Measurements from ENCODE around the gene DARS2. TPM values are rescaled to one million over a fixed set of nuclear protein-coding genes. Genes with fewer than 3 reads are reported as not detected.

The DARS2 gene
- total and polyA plus RNA-seq, 10 of the 15 experiments (the other 5 are each of a cell fraction or from before 2014, with no cell fraction given): 23.9 to 69.7 (median 37.3) TPM

- TF ChIP-seq EZH2 (IDR thresholded peaks at IDR 0.05; ENCODE audit: borderline replicate concordance, control insufficient read depth, low read depth, low read length) (no peak), ATF2 (IDR thresholded peaks at IDR 0.05; ENCODE audit: low read length) (no peak; the same call in 1 of the 2 replicates), NR2C1 (IDR thresholded peaks at IDR 0.05) (peak; percentile 91), ASH2L (IDR thresholded peaks at IDR 0.05; ENCODE audit: borderline replicate concordance, low read depth) (no peak), NFXL1 (IDR thresholded peaks at IDR 0.05; ENCODE audit: borderline replicate concordance) (no peak), IRF5 (IDR thresholded peaks at IDR 0.05; ENCODE audit: borderline replicate concordance) (no peak), CREB1 (IDR thresholded peaks at IDR 0.05; ENCODE audit: low read depth) (peak; percentile 96), BACH1 (IDR thresholded peaks at IDR 0.05; ENCODE audit: borderline replicate concordance) (no peak), BMI1 (IDR thresholded peaks at IDR 0.05; ENCODE audit: borderline replicate concordance) (no peak), POLR2AphosphoS2 (IDR thresholded peaks at IDR 0.05; ENCODE audit: low read depth, low read length) (no peak), USF2 (IDR thresholded peaks at IDR 0.05; ENCODE audit: borderline replicate concordance, low read depth, low read length) (no peak), WRNIP1 (IDR thresholded peaks at IDR 0.05; ENCODE audit: borderline replicate concordance, low read depth, low read length) (no peak), RBBP5 (conservative IDR thresholded peaks at IDR 0.05) (no peak), SUPT20H (IDR thresholded peaks at IDR 0.05; ENCODE audit: borderline replicate concordance, control insufficient read depth, low read depth, low read length) (no peak), RFX5 (IDR thresholded peaks at IDR 0.05; ENCODE audit: low read depth, low read length) (no peak), SRF (IDR thresholded peaks at IDR 0.05; ENCODE audit: low read depth in 2 of 2, low read length in 2 of 2) (peak in 1 of 2 experiments; percentile 75; a peak in 2 of 4 replicates), NFYB (IDR thresholded peaks at IDR 0.05; ENCODE audit: insufficient read depth, low read depth, low read length) (peak; percentile 87), MTA2 (IDR thresholded peaks at IDR 0.05; ENCODE audit: low read depth) (no peak), GATAD2B (conservative IDR thresholded peaks at IDR 0.05; ENCODE audit: low read depth) (peak; percentile 81), BRCA1 (IDR thresholded peaks at IDR 0.05; ENCODE audit: low read depth, low read length) (no peak; the same call in 1 of the 2 replicates), LARP7 (IDR thresholded peaks at IDR 0.05) (no peak), ZNF384 (IDR thresholded peaks at IDR 0.05; ENCODE audit: borderline replicate concordance, low read depth, low read length) (no peak), ATF3 (IDR thresholded peaks at IDR 0.05; ENCODE audit: borderline replicate concordance, extremely low read depth, low read depth, low read length) (peak; percentile 65; the same call in 1 of the 2 replicates), RAD51 (IDR thresholded peaks at IDR 0.05) (peak; percentile 39; the same call in 1 of the 2 replicates), CEBPB (IDR thresholded peaks at IDR 0.05; ENCODE audit: borderline replicate concordance in 1 of 2, low read depth in 2 of 2, low read length in 2 of 2) (no peak), DPF2 (IDR thresholded peaks at IDR 0.05) (peak; percentile 30; the same call in 1 of the 2 replicates), IKZF1 (conservative IDR thresholded peaks at IDR 0.05) (peak; percentile 95)
These were observed at the start of gene DARS2, which contains the start of gene CENPL (continued) for GRCh38 chr1:173824315-173825081.

Data from GM12878 (cell line).